HG02610 (cell line): ENCODE measurements around the gene HIPK3.
"Not testable (repeated sequence)": the region's sequence is repeated elsewhere in the genome, so short reads cannot be mapped to it uniquely, and the experiment has no call there.

ENCODE experiments used
- ATAC-seq: cut with Tn5 transposase; IDR thresholded peaks from one replicate; pipeline ENCODE4 v1.9.1; 2021; ENCODE audit warnings: mild to moderate bottlenecking, moderate library complexity; ENCODE audit not compliant: unreplicated experiment

The HIPK3 gene

GRCh38 chr11:33303541-33303940 lies 46.4 kb downstream of the HIPK3 start:
- ATAC-seq = no peak

DNA sequence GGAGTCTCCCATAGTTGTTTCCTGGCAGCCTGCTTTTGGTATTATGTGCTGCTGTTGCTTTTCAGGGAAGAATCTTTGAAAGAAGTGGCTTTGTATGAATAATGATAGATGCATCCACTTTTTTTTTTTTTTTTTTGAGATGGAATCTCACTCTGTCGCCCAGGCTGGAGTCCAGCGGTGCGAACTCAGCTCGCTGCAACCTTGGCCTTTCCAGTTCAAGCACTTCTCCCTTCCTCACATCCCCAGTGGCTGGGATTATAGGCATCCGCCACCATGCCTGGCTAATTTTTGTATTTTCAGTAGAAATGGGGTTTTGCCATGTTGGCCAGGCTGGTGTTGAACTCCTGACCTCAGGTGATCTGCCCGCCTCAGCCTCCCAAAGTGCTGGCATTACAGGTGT lies 49.6 kb downstream of the HIPK3 start:
- not testable (repeated sequence) for ATAC-seq

DNA sequence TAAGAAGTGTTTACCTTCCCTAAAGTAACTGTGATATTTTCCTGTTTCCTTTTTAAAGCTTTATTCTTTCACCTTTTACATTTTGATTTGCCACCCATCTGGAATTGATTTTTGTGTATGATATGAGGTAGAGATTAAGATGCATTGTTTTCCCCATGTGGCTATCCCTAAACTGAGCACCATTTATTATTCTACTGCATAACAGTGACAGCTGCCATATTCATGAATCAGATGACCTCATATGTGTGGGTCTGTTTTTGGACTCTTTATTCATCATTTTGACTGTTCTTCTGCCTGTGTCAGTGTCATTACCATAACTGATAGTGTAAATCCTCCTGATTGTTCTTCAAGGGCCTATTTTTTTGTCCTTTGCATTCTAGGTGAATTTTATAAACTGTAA lies 50.8 kb downstream of the HIPK3 start:
- no peak for ATAC-seq

- ATAC-seq = no peak
Measured at GRCh38 chr11:33309118-33309517, 51.9 kb downstream of the HIPK3 start.

DNA sequence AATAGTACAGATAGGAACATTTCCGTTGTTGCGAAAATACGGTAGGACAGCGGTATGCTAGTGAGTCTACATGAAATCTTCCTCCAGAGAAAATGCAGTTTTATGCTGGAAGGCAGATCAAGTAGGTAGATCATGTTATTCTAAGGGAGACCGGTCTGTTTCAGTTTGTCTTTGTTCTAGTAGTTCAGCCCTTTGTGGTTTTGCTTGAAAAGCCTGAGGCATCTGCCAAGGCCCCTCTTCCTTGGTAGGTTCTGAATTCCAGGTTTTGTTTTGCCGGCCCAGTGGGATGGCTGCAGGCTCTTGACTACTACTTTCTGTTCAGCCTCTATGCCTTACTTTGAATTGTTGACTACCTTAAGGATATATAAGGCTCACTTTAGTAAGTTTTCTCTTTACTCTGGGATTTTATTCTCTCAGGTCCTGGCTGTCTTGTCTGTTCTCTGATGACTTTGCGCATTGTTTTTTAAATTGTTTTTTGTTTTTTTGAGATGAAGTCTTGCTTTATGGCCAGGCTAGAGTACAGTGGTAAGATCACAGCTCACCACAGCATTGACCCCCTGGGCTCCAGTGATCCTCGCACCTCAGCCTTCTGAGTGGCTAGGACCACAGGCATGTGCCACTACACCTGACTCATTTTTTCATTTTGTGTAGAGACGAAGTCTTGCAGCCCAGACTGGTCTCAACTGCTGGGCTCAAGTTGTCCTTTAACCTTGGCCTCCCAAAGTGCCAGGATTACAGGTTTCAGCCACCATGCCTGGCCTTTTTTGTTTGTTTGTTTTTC lies 53.7 kb downstream of the HIPK3 start:
- ATAC-seq = no peak

DNA sequence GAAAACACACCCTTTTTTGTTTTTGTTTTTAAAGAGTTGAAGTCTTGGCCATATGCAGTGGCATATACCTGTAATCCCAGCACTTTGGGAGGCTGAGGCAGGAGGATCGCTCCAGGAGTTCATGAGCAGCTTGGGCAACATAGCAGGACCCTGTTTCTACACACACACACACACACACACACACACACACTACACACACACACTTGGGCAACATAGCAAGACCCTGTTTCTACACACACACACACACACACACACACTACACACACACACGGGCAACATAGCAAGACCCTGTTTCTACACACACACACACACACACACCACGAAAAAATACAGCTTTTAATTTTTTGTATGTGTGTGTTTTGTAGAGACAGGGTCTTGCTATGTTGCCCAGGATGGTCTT lies 54.5 kb downstream of the HIPK3 start:
- ATAC-seq = no peak

DNA sequence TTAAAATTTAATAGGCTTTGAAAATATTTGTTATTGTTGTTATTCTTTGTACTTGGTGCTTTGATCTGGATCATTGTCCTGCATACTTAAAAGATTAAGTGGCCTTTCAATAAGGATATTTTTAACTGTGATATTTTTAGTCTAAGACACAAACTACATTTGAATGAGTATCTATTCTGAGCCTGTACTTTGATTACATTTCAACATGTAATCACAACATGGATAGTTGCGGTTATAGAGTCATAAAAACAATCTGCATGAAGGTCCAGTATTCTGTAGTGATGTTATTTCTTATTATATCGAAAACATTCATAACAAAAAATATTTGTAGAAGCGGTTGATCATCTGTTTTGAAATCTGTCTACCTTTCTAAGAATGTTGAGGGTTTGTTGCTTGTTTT lies 58.6 kb downstream of the HIPK3 start:
- ATAC-seq = no peak

DNA sequence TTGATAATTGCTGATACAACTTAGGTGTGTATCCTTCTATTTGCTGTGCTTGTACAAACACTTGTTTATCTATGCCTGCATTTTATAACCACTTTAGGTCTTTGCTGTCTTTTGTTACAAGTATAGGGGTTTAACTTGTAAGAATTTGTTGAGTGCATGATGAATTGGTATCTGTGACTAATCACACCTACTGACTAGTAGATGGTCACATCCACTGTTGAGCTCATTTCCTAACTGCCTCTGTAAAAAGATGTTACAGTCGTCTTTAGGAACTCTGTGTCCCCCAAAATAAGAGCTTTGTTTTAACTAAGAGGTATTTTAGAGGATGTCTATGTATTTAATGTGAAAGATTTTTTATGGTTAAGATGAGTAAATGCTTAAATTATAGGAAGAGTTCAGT lies 60.5 kb downstream of the HIPK3 start:
- ATAC-seq = no peak

DNA sequence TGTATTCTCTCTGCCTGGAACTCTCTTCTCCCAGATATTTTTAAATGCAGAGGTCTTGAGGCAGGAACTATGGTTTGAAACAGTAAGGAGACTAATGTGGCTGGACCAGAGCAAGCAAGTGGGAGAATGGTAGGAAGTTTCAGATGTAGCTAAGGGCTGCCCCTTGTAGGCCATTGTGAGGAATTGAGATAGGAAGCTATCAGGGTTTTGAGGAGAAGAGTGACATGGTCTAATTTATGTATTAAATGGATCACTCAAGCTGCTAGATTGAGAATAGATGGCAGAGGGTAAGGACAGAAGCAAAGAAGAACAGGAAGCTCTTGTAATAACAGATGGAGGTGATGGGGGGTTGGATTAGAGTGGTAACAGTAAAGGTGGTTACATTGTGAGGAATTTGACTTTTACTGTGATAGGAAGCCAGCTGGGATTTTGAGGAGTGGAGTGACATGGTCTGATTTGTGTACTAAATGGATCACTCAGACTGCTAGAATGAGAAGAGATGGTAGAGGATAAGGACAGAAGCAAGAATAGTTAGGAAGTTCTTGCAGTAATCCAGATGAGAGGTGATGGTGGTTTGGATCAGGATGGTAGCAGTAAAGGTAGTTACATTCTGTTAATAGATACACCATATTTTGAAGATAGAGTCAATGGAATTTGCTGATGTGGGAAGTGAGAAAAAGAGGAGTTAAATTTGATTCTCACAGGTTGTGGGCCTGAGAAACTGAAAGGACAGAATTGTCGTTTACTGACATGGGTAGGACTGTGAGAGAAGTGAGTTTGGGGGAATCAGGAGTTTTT lies 63.0 kb downstream of the HIPK3 start:
- ATAC-seq = no peak

DNA sequence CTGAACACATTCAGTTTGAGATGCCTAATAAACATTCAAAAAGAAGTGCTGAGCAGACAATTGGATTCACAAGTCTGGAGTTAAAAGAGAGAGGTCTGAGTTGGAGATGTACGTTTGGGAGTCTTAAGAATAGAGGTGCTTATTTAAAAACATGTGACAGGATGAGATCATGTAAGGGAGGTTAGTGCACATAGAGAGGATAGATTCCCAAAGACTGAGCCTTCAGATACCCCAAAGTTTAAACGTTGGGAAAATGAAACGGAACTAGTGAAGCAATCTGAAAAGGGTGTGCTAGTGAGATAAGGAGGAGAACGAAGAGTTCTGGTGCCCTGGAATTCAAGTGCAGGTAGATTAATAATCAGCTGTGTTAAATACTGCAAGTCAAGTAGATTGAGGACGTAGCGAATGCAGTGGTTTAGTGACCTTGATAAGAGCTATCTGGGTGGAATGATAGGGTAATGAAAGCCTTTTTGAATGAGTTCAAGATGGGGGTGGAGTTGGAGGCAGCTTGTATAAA lies 63.7 kb downstream of the HIPK3 start:
- ATAC-seq = no peak

GRCh38 chr11:33321422-33321821 lies 64.2 kb downstream of the HIPK3 start:
- no peak for ATAC-seq

DNA sequence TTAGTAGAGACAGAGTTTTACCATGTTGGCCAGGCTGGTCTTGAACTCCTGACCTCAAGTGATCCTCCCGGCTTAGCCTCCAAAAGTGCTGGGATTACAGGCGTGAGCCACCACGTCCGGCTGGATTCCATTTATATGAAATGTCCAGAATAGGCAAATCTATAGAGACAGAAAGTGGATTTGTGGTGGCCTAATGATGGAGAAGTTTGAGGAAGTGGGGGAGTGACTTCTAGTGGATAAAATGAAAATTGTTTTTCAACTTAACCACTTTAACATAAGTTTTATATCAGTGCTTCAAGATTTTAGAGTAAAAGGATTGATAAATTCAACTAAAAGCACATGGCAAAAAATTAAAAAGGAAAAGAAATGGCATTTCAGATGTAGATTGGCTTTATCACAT lies 66.2 kb downstream of the HIPK3 start:
- no peak for ATAC-seq

DNA sequence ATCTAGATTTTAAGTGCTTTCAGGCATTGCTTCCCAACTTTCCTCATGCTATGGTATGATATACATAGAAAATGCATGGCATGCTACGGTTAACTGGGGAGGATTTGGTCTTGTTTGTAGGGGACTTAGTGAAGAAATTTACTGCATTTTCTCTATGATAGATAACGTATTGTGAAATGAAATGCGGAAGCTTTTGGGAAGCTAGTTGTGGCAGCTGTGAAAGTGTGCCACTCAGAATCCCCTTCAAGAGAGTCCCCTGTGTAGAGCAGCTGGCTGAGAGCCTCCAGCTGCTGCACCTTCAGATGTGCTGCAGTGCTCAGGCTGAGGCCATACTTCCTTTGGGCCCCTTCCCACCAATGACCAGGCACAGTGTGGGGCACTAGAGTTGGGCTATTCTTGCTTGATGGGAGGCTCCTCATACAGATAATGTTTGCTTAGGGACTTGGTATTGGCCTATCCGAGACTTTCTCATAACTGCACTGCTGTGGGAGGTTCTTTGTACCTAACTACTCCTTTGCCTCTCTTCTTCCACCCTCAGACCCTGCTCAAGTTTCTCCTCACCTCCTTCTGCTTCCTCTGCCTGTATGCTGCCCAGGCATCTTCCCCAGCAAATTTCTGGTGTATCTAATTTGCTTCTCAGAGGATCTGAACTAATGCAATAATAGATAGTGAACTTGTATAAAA lies 67.3 kb downstream of the HIPK3 start:
- peak; percentile 76 for ATAC-seq

- ATAC-seq = no peak
Measured at GRCh38 chr11:33325451-33325850, 68.3 kb downstream of the HIPK3 start.

GRCh38 chr11:33329705-33330329 lies 72.6 kb downstream of the HIPK3 start:
- ATAC-seq = no peak

- no peak for ATAC-seq
Measured at GRCh38 chr11:33333816-33334215, 76.6 kb downstream of the HIPK3 start.

DNA sequence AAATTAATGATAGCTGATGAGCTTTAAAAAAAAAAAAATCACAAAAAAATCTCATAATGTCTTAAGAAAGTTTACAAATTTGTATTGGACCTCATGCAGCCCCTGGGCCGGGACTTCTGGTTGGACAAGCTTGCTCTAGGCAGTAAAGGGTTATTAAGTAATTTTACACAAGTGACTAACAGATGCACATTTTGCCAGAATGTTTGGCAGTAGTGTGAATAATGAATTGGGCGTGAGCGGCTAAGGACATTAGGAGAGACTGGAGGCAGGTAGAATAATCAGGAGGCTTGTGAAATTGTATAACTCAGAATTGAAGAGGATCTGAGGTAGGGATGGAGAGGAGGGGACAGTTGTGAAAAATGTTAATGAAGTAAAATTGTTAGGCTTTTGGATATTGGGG lies 77.4 kb downstream of the HIPK3 start:
- no peak for ATAC-seq

GRCh38 chr11:33339247-33339646 lies 82.1 kb downstream of the HIPK3 start:
- no peak for ATAC-seq

- ATAC-seq = no peak
Measured at GRCh38 chr11:33344611-33345010, 87.4 kb downstream of the HIPK3 start.

- peak; percentile 86 for ATAC-seq
Measured at GRCh38 chr11:33347490-33348125, 90.4 kb downstream of the HIPK3 start.

DNA sequence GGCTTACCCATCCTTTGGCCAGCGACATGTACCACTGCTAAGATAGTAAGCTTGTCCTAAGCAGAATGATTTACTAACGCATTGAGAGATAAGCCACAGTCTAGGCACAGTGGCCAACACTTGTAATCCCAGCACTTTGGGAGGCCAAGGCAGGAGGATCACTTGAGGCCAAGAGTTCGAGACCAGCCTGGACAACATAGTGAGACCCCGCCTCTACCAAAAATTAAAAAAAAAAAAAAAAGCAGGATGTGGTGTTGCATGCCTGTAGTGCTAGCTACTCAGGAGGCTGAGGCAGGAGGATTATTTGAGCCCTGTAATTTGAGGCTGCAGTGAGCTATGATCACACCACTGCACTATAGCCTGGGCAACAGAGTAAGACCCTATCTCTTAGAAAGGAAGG lies 93.1 kb downstream of the HIPK3 start:
- ATAC-seq = no peak
